K562 (cell line): ENCODE results near the gene EIPR1. TPM values are rescaled to one million over a fixed set of nuclear protein-coding genes. Genes with fewer than 3 reads are reported as not detected.

Experiments used
- BMI1 ChIP-seq: fragments of 150-350 bp; IDR thresholded peaks from 2 replicates; pipeline ENCODE4 v1.6.1; 2014; ENCODE audit warnings: low read length
- ILF3 ChIP-seq: fragments of 450-650 bp; IDR thresholded peaks from 2 replicates; pipeline ENCODE4 v1.6.1; 2018; ENCODE audit warnings: antibody characterized with exemption, mild to moderate bottlenecking, moderate library complexity, borderline replicate concordance
- KHSRP ChIP-seq: fragments of 450-650 bp; IDR thresholded peaks from 2 replicates; pipeline ENCODE4 v1.6.1; 2017
- NCOA1 ChIP-seq: fragments of 450-650 bp; IDR thresholded peaks from 2 replicates; pipeline ENCODE4 v1.6.1; 2016; ENCODE audit warnings: low read depth
- NFXL1 ChIP-seq: fragments of 450-650 bp; formaldehyde crosslinking; IDR thresholded peaks from 2 replicates; pipeline ENCODE4 v1.4.0; 2021; ENCODE audit warnings: mild to moderate bottlenecking
- NR1H2 ChIP-seq: sonication (generic); formaldehyde crosslinking; IDR thresholded peaks from 2 replicates; pipeline ENCODE4 v1.4.0; 2020; ENCODE audit warnings: mild to moderate bottlenecking, missing genetic modification reagents
- PURB ChIP-seq: sonication (generic); formaldehyde crosslinking; IDR thresholded peaks from 2 replicates; pipeline ENCODE4 v1.9.0; 2021; ENCODE audit warnings: low read depth, mild to moderate bottlenecking, missing genetic modification reagents
- SREBF1 ChIP-seq: fragments of 150-350 bp; IDR thresholded peaks from 2 replicates; pipeline ENCODE4 v1.6.1; 2014; ENCODE audit warnings: antibody characterized with exemption, low read depth, low read length, borderline replicate concordance
- TRIM24 ChIP-seq, 2 experiments: fragments of 450-650 bp; IDR thresholded peaks; 2 replicates each; pipeline ENCODE4 v1.6.1; 2016
- TRIM28 ChIP-seq: fragments of 450-650 bp; IDR thresholded peaks from 2 replicates; pipeline ENCODE4 v1.6.1; 2017
- ZNF174 ChIP-seq: fragments of 250-450 bp; sonication (Bioruptor Pico); IDR thresholded peaks from 2 replicates; pipeline ENCODE4 v1.4.0; 2020; ENCODE audit warnings: mild to moderate bottlenecking
- ZNF316 ChIP-seq: fragments of 450-650 bp; IDR thresholded peaks from 2 replicates; pipeline ENCODE4 v1.6.1; 2016
- polyA plus RNA-seq, 8 experiments: library from polyadenylated mRNA; depleted of rRNA in 4 of 8; stranded (reverse) in 5 of 8; unstranded in 3 of 8; fragments of >200 nt; fragmentation: Nextera tagmentation in 2 of 8; fragmentation: Illumina TruSeq in 1 of 8; extraction: Ambion mirVana in 2 of 8; extraction: Trizol in 1 of 8; gene quantifications; 2 replicates each; pipeline versions ENCODE4 v1.2.1 to v1.2.3, GENCODE V29; 2011 to 2014; ENCODE audit warnings: inconsistent platforms in 1 of 8, missing spikeins in 1 of 8
- total RNA-seq, 7 experiments: library from RNA; depleted of rRNA in 6 of 7; stranded (reverse); fragments of >200 nt in 6 of 7; fragmentation: Illumina TruSeq in 2 of 7; extraction: Trizol in 2 of 7; gene quantifications; 2 replicates each; pipeline versions ENCODE4 v1.2.1 to v1.2.3, GENCODE V29; 2011 to 2021; ENCODE audit warnings: low replicate concordance in 1 of 7
- TF ChIP-seq, protein P1 (sequence below): fragments of 450-650 bp; IDR thresholded peaks from 2 replicates; pipeline ENCODE4 v1.6.1; 2016; ENCODE audit warnings: low read depth, mild to moderate bottlenecking, moderate library complexity
- TF ChIP-seq, protein P2 (sequence below): sonication (generic); formaldehyde crosslinking; IDR thresholded peaks from 2 replicates; pipeline ENCODE4 v1.8.0; 2023; ENCODE audit warnings: mild to moderate bottlenecking, missing genetic modification reagents
- TF ChIP-seq, protein P3 (sequence below): fragments of 450-650 bp; formaldehyde crosslinking; IDR thresholded peaks from 2 replicates; pipeline ENCODE4 v1.4.0; 2022; ENCODE audit warnings: mild to moderate bottlenecking, moderate library complexity
- TF ChIP-seq, protein P4 (sequence below): fragments of 150-350 bp; conservative IDR thresholded peaks from 2 replicates; pipeline ENCODE4 v1.6.1; 2014; ENCODE audit warnings: low read length
- TF ChIP-seq, protein P5 (sequence below): sonication (generic); formaldehyde crosslinking; IDR thresholded peaks from 2 replicates; pipeline ENCODE4 v1.8.0; 2022; ENCODE audit warnings: mild to moderate bottlenecking, missing genetic modification reagents
- TF ChIP-seq, protein P6 (sequence below): fragments of 250-450 bp; sonication (Bioruptor Pico); IDR thresholded peaks from 2 replicates; pipeline ENCODE4 v1.9.0; 2021; ENCODE audit warnings: mild to moderate bottlenecking, inconsistent platforms

EIPR1 gene
- total and polyA plus RNA-seq, 9 of the 15 experiments (the other 6 are each of a cell fraction or from before 2014, with no cell fraction given), result 19.9 to 54.4 (median 35.9) TPM

DNA sequence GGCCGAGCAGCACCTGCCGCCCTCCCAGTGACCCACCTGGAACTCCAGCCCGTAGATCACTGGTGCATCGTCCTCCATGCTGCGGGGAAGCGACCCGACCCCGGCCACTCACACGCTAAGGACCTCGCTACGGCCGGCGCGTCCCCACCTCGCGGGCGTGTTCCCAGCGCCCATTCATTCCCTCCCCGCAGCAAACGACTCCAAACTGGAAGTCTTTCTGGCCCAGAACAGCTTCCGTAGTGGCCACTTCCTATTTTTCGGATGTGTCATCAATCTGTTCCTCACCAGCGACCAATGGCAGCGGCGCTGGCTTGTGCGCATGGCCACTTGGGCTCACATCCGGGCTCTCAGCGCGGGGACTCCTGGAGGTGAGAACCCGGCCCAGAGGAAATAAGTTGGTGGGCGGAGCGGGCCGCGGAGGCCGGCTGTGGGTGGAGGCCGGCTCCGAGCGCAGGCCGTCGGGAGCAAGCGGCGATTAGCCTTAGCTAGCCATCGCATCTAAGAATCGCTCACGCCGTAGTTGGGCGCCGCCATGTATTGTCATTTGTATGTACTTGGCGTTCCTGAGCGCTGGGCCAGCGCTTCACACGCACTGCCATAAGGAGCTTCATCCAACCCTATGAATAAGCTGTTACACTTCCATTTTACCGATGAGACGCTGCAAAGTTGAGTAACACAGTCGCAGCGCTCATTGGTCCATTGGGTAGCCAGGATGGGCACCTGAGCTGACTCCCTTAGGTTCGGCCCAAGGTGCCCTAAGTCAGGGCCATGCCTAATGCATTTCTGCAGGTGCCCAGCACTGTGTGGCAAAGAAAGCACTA lies at the start of gene EIPR1 (continued):
- TF ChIP-seq, protein P1, sequence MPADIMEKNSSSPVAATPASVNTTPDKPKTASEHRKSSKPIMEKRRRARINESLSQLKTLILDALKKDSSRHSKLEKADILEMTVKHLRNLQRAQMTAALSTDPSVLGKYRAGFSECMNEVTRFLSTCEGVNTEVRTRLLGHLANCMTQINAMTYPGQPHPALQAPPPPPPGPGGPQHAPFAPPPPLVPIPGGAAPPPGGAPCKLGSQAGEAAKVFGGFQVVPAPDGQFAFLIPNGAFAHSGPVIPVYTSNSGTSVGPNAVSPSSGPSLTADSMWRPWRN, result no peak
- TF ChIP-seq SREBF1, result no peak
- no peak for TF ChIP-seq ILF3
- TF ChIP-seq NR1H2 (CRISPR knock-in tag), result no peak
- TF ChIP-seq, protein P2, sequence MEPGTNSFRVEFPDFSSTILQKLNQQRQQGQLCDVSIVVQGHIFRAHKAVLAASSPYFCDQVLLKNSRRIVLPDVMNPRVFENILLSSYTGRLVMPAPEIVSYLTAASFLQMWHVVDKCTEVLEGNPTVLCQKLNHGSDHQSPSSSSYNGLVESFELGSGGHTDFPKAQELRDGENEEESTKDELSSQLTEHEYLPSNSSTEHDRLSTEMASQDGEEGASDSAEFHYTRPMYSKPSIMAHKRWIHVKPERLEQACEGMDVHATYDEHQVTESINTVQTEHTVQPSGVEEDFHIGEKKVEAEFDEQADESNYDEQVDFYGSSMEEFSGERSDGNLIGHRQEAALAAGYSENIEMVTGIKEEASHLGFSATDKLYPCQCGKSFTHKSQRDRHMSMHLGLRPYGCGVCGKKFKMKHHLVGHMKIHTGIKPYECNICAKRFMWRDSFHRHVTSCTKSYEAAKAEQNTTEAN (CRISPR knock-in tag), result 0 out of 2 replicates have a peak, but pooled peaks have one; percentile 49
- TF ChIP-seq PURB (CRISPR knock-in tag), result no peak
- no peak for TF ChIP-seq ZNF174 (CRISPR knock-in tag)
- TF ChIP-seq, protein P3, sequence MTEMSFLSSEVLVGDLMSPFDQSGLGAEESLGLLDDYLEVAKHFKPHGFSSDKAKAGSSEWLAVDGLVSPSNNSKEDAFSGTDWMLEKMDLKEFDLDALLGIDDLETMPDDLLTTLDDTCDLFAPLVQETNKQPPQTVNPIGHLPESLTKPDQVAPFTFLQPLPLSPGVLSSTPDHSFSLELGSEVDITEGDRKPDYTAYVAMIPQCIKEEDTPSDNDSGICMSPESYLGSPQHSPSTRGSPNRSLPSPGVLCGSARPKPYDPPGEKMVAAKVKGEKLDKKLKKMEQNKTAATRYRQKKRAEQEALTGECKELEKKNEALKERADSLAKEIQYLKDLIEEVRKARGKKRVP (CRISPR knock-in tag), result no peak
- TF ChIP-seq, protein P4, sequence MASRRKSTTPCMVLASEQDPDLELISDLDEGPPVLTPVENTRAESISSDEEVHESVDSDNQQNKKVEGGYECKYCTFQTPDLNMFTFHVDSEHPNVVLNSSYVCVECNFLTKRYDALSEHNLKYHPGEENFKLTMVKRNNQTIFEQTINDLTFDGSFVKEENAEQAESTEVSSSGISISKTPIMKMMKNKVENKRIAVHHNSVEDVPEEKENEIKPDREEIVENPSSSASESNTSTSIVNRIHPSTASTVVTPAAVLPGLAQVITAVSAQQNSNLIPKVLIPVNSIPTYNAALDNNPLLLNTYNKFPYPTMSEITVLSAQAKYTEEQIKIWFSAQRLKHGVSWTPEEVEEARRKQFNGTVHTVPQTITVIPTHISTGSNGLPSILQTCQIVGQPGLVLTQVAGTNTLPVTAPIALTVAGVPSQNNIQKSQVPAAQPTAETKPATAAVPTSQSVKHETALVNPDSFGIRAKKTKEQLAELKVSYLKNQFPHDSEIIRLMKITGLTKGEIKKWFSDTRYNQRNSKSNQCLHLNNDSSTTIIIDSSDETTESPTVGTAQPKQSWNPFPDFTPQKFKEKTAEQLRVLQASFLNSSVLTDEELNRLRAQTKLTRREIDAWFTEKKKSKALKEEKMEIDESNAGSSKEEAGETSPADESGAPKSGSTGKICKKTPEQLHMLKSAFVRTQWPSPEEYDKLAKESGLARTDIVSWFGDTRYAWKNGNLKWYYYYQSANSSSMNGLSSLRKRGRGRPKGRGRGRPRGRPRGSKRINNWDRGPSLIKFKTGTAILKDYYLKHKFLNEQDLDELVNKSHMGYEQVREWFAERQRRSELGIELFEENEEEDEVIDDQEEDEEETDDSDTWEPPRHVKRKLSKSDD, result no peak
- peak in 1 of 2 experiments; percentile 52; a peak in 1 of 4 replicates for TF ChIP-seq TRIM24 (IDR thresholded peaks at IDR 0.05)
- TF ChIP-seq BMI1, result no peak
- TF ChIP-seq KHSRP, result no peak
- peak; percentile 5; the same call in 1 of the 2 replicates for TF ChIP-seq NCOA1
- TF ChIP-seq NFXL1, result no peak
- peak; percentile 21; the same call in 1 of the 2 replicates for TF ChIP-seq TRIM28
- TF ChIP-seq, protein P5, sequence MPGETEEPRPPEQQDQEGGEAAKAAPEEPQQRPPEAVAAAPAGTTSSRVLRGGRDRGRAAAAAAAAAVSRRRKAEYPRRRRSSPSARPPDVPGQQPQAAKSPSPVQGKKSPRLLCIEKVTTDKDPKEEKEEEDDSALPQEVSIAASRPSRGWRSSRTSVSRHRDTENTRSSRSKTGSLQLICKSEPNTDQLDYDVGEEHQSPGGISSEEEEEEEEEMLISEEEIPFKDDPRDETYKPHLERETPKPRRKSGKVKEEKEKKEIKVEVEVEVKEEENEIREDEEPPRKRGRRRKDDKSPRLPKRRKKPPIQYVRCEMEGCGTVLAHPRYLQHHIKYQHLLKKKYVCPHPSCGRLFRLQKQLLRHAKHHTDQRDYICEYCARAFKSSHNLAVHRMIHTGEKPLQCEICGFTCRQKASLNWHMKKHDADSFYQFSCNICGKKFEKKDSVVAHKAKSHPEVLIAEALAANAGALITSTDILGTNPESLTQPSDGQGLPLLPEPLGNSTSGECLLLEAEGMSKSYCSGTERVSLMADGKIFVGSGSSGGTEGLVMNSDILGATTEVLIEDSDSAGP (CRISPR knock-in tag), result peak; percentile 65; the same call in 1 of the 2 replicates
- TF ChIP-seq, protein P6, sequence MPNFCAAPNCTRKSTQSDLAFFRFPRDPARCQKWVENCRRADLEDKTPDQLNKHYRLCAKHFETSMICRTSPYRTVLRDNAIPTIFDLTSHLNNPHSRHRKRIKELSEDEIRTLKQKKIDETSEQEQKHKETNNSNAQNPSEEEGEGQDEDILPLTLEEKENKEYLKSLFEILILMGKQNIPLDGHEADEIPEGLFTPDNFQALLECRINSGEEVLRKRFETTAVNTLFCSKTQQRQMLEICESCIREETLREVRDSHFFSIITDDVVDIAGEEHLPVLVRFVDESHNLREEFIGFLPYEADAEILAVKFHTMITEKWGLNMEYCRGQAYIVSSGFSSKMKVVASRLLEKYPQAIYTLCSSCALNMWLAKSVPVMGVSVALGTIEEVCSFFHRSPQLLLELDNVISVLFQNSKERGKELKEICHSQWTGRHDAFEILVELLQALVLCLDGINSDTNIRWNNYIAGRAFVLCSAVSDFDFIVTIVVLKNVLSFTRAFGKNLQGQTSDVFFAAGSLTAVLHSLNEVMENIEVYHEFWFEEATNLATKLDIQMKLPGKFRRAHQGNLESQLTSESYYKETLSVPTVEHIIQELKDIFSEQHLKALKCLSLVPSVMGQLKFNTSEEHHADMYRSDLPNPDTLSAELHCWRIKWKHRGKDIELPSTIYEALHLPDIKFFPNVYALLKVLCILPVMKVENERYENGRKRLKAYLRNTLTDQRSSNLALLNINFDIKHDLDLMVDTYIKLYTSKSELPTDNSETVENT (CRISPR knock-in tag), result no peak; the same call in 1 of the 2 replicates
- peak; percentile 94 for TF ChIP-seq ZNF316
